ENCODE measurements around the gene PANK2. TPM values are rescaled to one million over a fixed set of nuclear protein-coding genes. Genes with fewer than 3 reads are reported as not detected.

Gene PANK2
- total RNA-seq, 2 donors from 2014 or later, result 58.3 to 113 TPM

DNA sequence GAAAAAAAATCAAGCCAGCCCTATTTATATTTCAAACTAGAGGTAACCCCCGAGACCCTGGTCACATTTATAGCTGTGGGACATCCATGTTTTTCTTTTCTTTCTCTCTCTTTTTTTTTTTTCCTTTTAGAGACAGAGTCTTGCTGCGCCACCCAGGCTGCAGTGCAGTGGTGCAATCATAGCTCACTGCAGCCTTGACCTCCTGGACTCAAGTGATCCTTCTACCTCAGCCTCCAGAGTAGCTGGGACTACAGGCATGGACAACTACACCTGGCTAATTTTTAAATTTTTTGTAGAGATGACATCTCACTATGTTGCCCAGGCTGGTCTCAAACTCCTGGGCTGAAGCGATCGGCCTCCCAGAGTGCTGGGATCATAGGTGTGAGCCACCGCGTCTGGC is 30.5 kb upstream of the PANK2 start:
- Histone ChIP-seq H3K4me3 (no peak overlapping the region), H3K36me3 (peaks cover 82% of the 10 kb centered on the region), H3K9me3 (no peaks in the 10 kb centered on the region), H3K27ac (no peak overlapping the region), H3K27me3 (replicated peaks; ENCODE audit: insufficient read depth) (no peaks in the 10 kb centered on the region), H3K4me1 (ENCODE audit: control insufficient read depth in 1 of 2, low read depth in 2 of 2) (no peaks in the 10 kb centered on the region)
- DNase-seq (ENCODE audit: low spot score) (no peak), ATAC-seq (ENCODE audit: insufficient number of reproducible peaks, low FRiP score, low read depth) (no peak)
- TF ChIP-seq CTCF (IDR thresholded peaks at IDR 0.05), result no peak

GRCh38 chr20:3861191-3861590 is 28.0 kb upstream of the PANK2 start:
- Histone ChIP-seq H3K9me3 (no peaks in the 10 kb centered on the region), H3K27me3 (replicated peaks; ENCODE audit: insufficient read depth) (no peaks in the 10 kb centered on the region), H3K36me3 (peaks cover 97% of the 10 kb centered on the region), H3K27ac (no peak overlapping the region), H3K4me3 (no peak overlapping the region), H3K4me1 (ENCODE audit: control insufficient read depth in 1 of 2, low read depth in 2 of 2) (no peaks in the 10 kb centered on the region)
- DNase-seq (ENCODE audit: low spot score), result no peak
- ATAC-seq (ENCODE audit: insufficient number of reproducible peaks, low FRiP score, low read depth), result no peak
- no peak for TF ChIP-seq CTCF (IDR thresholded peaks at IDR 0.05)

GRCh38 chr20:3862333-3862732 is 26.9 kb upstream of the PANK2 start:
- no peak for ATAC-seq (ENCODE audit: insufficient number of reproducible peaks, low FRiP score, low read depth)

DNA sequence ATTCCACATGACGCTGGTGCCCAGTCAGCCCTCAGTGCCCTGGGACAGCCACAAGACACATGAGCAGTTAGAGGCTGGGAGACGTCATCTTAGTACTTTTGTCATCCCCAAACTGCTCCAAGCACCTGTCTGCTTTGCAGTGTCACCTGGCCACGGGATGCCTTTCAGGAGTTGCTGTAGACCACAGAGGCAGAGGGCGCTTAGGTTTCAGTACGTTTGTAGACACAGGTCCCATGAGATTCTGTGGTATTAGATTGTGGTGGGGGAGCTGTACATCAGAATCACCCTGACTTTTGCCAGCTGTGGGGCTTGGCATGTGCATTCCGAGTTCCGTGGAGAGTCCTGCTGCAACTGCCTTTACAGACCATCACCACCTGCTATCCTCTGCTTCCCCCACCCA is 25.9 kb upstream of the PANK2 start:
- Histone ChIP-seq H3K27me3 (replicated peaks; ENCODE audit: insufficient read depth) (no peaks in the 10 kb centered on the region), H3K9me3 (no peaks in the 10 kb centered on the region), H3K27ac (no peak overlapping the region), H3K4me3 (no peak overlapping the region), H3K4me1 (ENCODE audit: control insufficient read depth in 1 of 2, low read depth in 2 of 2) (no peaks in the 10 kb centered on the region), H3K36me3 (peaks cover 78% of the 10 kb centered on the region)
- no peak for DNase-seq (ENCODE audit: low spot score)
- no peak for TF ChIP-seq CTCF (IDR thresholded peaks at IDR 0.05)
- ATAC-seq (ENCODE audit: insufficient number of reproducible peaks, low FRiP score, low read depth), result no peak

More at GRCh38 chr20:3862333-3862732, 26.9 kb upstream of the PANK2 start:
- Histone ChIP-seq H3K4me3 (no peak overlapping the region), H3K9me3 (no peaks in the 10 kb centered on the region), H3K36me3 (peaks cover 88% of the 10 kb centered on the region), H3K4me1 (ENCODE audit: control insufficient read depth in 1 of 2, low read depth in 2 of 2) (no peaks in the 10 kb centered on the region), H3K27ac (no peak overlapping the region), H3K27me3 (replicated peaks; ENCODE audit: insufficient read depth) (no peaks in the 10 kb centered on the region)
- DNase-seq (ENCODE audit: low spot score), result no peak
- TF ChIP-seq CTCF (IDR thresholded peaks at IDR 0.05), result no peak

DNA sequence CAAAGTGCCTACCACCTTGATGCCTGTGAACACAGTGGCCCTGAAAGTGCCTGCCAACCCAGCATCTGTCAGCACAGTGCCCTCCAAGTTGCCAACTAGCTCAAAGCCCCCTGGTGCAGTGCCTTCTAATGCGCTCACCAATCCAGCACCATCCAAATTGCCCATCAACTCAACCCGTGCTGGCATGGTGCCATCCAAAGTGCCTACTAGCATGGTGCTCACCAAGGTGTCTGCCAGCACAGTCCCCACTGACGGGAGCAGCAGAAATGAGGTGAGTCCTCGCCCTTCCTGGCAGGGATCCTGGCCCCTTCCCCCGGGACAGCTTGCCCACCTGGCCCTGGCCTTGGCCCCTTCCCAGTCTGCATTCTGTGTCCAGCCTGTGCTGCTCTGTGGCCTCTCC is 24.7 kb upstream of the PANK2 start:
- H3K4me3 ChIP-seq, result no peak overlapping the region
- no peaks in the 10 kb centered on the region for H3K4me1 ChIP-seq (ENCODE audit: control insufficient read depth in 1 of 2, low read depth in 2 of 2)
- TF ChIP-seq CTCF (IDR thresholded peaks at IDR 0.05), result no peak
- no peak for DNase-seq (ENCODE audit: low spot score)
- no peak overlapping the region for H3K27ac ChIP-seq
- H3K9me3 ChIP-seq, result no peaks in the 10 kb centered on the region
- H3K36me3 ChIP-seq, result peaks cover 68% of the 10 kb centered on the region
- no peaks in the 10 kb centered on the region for H3K27me3 ChIP-seq (replicated peaks; ENCODE audit: insufficient read depth)
- no peak for ATAC-seq (ENCODE audit: insufficient number of reproducible peaks, low FRiP score, low read depth)
